ENCODE measurements around the gene MFN1.

MFN1 gene

GRCh38 chr3:179432451-179432850 lies 84.9 kb downstream of the MFN1 start:
- no peak overlapping the region for H3K27ac ChIP-seq (ENCODE audit: low read depth, low read length)
- H3K4me1 ChIP-seq (ENCODE audit: control insufficient read depth, insufficient read depth, low read length) = no peaks in the 10 kb centered on the region; the same call in 1 of the 2 replicates

GRCh38 chr3:179436517-179436916 lies 89.0 kb downstream of the MFN1 start:
- Histone ChIP-seq H3K4me1 (ENCODE audit: control insufficient read depth, insufficient read depth, low read length) (peaks cover 13% of the 10 kb centered on the region), H3K4me3 (ENCODE audit: low read depth, low read length) (no peak overlapping the region), H3K9ac (ENCODE audit: low read length) (no peak overlapping the region), H3K27ac (ENCODE audit: low read depth, low read length) (no peak overlapping the region), H3K27me3 (ENCODE audit: control insufficient read depth, insufficient read depth, low read length) (no peaks in the 10 kb centered on the region), H3K9me3 (ENCODE audit: control insufficient read depth, insufficient read depth, low read depth, low read length) (no peaks in the 10 kb centered on the region), H3K36me3 (ENCODE audit: control insufficient read depth, insufficient read depth, low read length) (no peaks in the 10 kb centered on the region)

More at GRCh38 chr3:179432451-179432850, 84.9 kb downstream of the MFN1 start:
- no peak overlapping the region for H3K9ac ChIP-seq (ENCODE audit: low read length)
- H3K4me3 ChIP-seq (ENCODE audit: low read depth, low read length) = no peak overlapping the region
- H3K9me3 ChIP-seq (ENCODE audit: control insufficient read depth, insufficient read depth, low read depth, low read length) = no peaks in the 10 kb centered on the region
- no peaks in the 10 kb centered on the region for H3K36me3 ChIP-seq (ENCODE audit: control insufficient read depth, insufficient read depth, low read length)
- no peaks in the 10 kb centered on the region for H3K27me3 ChIP-seq (ENCODE audit: control insufficient read depth, insufficient read depth, low read length)

- no peak overlapping the region for H3K27ac ChIP-seq (ENCODE audit: low read depth, low read length)
Observed at GRCh38 chr3:179438841-179439240, 91.3 kb downstream of the MFN1 start.

More at GRCh38 chr3:179438841-179439240, 91.3 kb downstream of the MFN1 start:
- Histone ChIP-seq H3K27me3 (ENCODE audit: control insufficient read depth, insufficient read depth, low read length) (no peaks in the 10 kb centered on the region), H3K4me1 (ENCODE audit: control insufficient read depth, insufficient read depth, low read length) (peaks cover 13% of the 10 kb centered on the region), H3K9ac (ENCODE audit: low read length) (no peak overlapping the region), H3K9me3 (ENCODE audit: control insufficient read depth, insufficient read depth, low read depth, low read length) (no peaks in the 10 kb centered on the region), H3K4me3 (ENCODE audit: low read depth, low read length) (no peak overlapping the region), H3K36me3 (ENCODE audit: control insufficient read depth, insufficient read depth, low read length) (no peaks in the 10 kb centered on the region)

Measured in HUES6 (cell line).